GM21786 (cell line): ENCODE results near the gene LENG1.

Experiments
- ATAC-seq: cut with Tn5 transposase; IDR thresholded peaks from one replicate; pipeline ENCODE4 v1.9.1; 2021; ENCODE audit not compliant: unreplicated experiment

The LENG1 gene

GRCh38 chr19:54165222-54165621 lies 5.7 kb upstream of the LENG1 start:
- no peak for ATAC-seq

- no peak for ATAC-seq
Observed at GRCh38 chr19:54164369-54165068, 5.0 kb upstream of the LENG1 start.

- no peak for ATAC-seq
Observed at GRCh38 chr19:54162884-54163283, 3.4 kb upstream of the LENG1 start.

- no peak for ATAC-seq
Observed at GRCh38 chr19:54162241-54162805, 2.8 kb upstream of the LENG1 start.

- ATAC-seq = no peak
Observed at GRCh38 chr19:54160854-54161253, 1.3 kb upstream of the LENG1 start.

- ATAC-seq = no peak
Observed at GRCh38 chr19:54160182-54160811, 776 bp upstream of the LENG1 start.

- no peak for ATAC-seq
Observed at GRCh38 chr19:54158812-54159351, 639 bp downstream of the LENG1 start.

GRCh38 chr19:54156953-54157352 lies 2.6 kb downstream of the LENG1 start:
- ATAC-seq = no peak

GRCh38 chr19:54156490-54156889 lies 3.0 kb downstream of the LENG1 start:
- ATAC-seq = no peak

GRCh38 chr19:54155694-54156093 lies 3.8 kb downstream of the LENG1 start:
- no peak for ATAC-seq

- no peak for ATAC-seq
Observed at GRCh38 chr19:54154603-54155345, 4.7 kb downstream of the LENG1 start.

- ATAC-seq = no peak
Observed at GRCh38 chr19:54153731-54154326, 5.7 kb downstream of the LENG1 start.

- no peak for ATAC-seq
Observed at GRCh38 chr19:54152878-54153524, 6.5 kb downstream of the LENG1 start.

- no peak for ATAC-seq
Observed at GRCh38 chr19:54152267-54152666, 7.3 kb downstream of the LENG1 start.

- ATAC-seq = no peak
Observed at GRCh38 chr19:54151362-54152035, 8.0 kb downstream of the LENG1 start.

GRCh38 chr19:54149021-54149812 lies 10.3 kb downstream of the LENG1 start:
- no peak for ATAC-seq

- ATAC-seq = no peak
Observed at GRCh38 chr19:54148158-54148557, 11.4 kb downstream of the LENG1 start.

- ATAC-seq = no peak
Observed at GRCh38 chr19:54147676-54148075, 11.8 kb downstream of the LENG1 start.

- ATAC-seq = no peak
Observed at GRCh38 chr19:54145541-54146158, 13.9 kb downstream of the LENG1 start.
